Measurements from ENCODE around the gene ZBTB43.

DNA sequence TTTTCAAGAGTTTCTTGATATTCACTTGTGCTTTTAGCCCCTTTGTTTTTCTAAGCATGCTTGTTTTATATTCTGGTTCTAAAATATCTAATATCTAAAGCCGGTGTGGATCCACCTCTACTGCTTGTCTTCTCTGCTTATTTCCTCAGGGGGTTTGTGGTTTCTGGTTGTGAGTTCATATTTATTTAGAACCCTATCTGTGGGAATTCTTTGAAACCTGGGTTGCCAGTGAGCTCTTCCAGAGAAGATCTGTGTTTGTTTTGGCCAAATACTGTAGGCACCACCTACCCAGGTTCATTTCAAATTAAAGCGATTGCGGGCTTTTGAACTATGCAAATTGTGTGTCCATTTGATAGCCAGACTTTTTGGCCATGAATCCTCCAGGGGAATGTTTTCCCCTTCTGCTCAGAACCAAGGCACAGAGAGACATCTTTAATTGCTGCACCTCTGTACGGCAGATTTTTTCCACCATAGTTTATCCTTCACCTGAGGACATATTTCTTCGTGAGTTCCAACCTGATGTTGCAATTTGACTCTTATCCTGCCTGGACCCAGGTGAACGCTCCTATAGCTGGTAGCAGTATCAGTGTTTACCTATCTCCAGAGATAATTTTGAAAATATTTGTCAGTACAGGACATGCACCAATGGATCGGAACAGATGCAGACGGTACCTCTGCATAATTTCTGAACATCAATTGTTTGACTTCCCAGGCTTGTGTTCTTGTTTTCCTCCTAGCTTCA lies 2.4 kb upstream of the ZBTB43 start:
- TF ChIP-seq, protein P1, sequence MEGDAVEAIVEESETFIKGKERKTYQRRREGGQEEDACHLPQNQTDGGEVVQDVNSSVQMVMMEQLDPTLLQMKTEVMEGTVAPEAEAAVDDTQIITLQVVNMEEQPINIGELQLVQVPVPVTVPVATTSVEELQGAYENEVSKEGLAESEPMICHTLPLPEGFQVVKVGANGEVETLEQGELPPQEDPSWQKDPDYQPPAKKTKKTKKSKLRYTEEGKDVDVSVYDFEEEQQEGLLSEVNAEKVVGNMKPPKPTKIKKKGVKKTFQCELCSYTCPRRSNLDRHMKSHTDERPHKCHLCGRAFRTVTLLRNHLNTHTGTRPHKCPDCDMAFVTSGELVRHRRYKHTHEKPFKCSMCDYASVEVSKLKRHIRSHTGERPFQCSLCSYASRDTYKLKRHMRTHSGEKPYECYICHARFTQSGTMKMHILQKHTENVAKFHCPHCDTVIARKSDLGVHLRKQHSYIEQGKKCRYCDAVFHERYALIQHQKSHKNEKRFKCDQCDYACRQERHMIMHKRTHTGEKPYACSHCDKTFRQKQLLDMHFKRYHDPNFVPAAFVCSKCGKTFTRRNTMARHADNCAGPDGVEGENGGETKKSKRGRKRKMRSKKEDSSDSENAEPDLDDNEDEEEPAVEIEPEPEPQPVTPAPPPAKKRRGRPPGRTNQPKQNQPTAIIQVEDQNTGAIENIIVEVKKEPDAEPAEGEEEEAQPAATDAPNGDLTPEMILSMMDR (conservative IDR thresholded peaks at IDR 0.05; ENCODE audit: low read depth, low read length): no peak
- no peak for TF ChIP-seq EZH2 (IDR thresholded peaks at IDR 0.05; ENCODE audit: borderline replicate concordance, low read depth, low read length, poor library complexity, severe bottlenecking)

Measured in A673 (cell line).